Neural cell (in vitro differentiated cells): Measurements from ENCODE around the gene TMA7B. TPM values are rescaled to one million over a fixed set of nuclear protein-coding genes. Genes with fewer than 3 reads are reported as not detected.

Experiments used
- H2AFZ ChIP-seq: fragments of 200-600, 300-800 bp; sonication (generic), shearing (Covaris generic); 2 replicates; pipeline ENCODE4 v1.6.0; 2014; ENCODE audit warnings: low read depth, mild to moderate bottlenecking, antibody characterized with exemption, low read length, moderate library complexity
- H3F3A ChIP-seq: fragments of 200-600 bp; shearing (Covaris generic); 2 replicates; pipeline ENCODE4 v1.6.1; 2016; ENCODE audit warnings: mild to moderate bottlenecking, moderate library complexity, mixed read lengths, antibody characterized with exemption, low read length; ENCODE audit not compliant: insufficient read depth, poor library complexity, severe bottlenecking
- H3K27ac ChIP-seq: fragments of 200-600, 300-800 bp; sonication (generic), shearing (Covaris generic); 2 replicates; pipeline ENCODE4 v1.5.1; 2014; ENCODE audit warnings: mild to moderate bottlenecking, low read length, moderate library complexity
- H3K27me3 ChIP-seq: fragments of 300-800, 200-600 bp; sonication (generic), shearing (Covaris generic); 2 replicates; pipeline ENCODE4 v1.6.0; 2014; ENCODE audit warnings: mild to moderate bottlenecking, low read depth, low read length, moderate library complexity; ENCODE audit not compliant: insufficient read depth
- H3K36me3 ChIP-seq: fragments of 300-800, 200-600 bp; sonication (generic), shearing (Covaris generic); 2 replicates; pipeline ENCODE4 v1.5.1; 2014; ENCODE audit warnings: mild to moderate bottlenecking, antibody characterized with exemption, low read length, moderate library complexity; ENCODE audit not compliant: insufficient read depth
- H3K4me2 ChIP-seq: fragments of 300-800, 200-600 bp; sonication (generic), shearing (Covaris generic); 2 replicates; pipeline ENCODE4 v1.6.0; 2014; ENCODE audit warnings: mild to moderate bottlenecking, low read length
- H3K4me3 ChIP-seq: fragments of 300-800, 200-600 bp; sonication (generic), shearing (Covaris generic); 2 replicates; pipeline ENCODE4 v1.5.1; 2014; ENCODE audit warnings: mild to moderate bottlenecking, low read length, moderate library complexity
- H3K79me2 ChIP-seq: fragments of 200-600 bp; shearing (Covaris generic); replicated peaks from 2 replicates; pipeline ENCODE4 v1.6.0; 2014; ENCODE audit warnings: mild to moderate bottlenecking, low read length, moderate library complexity; ENCODE audit not compliant: insufficient read depth
- H3K9ac ChIP-seq: fragments of 300-800, 200-600 bp; sonication (generic), shearing (Covaris generic); 2 replicates; pipeline ENCODE4 v1.6.1; 2016; ENCODE audit warnings: mild to moderate bottlenecking, low read length, mixed read lengths
- H3K9me2 ChIP-seq: fragments of 200-600 bp; shearing (Covaris generic); 2 replicates; pipeline ENCODE4 v1.6.1; 2016; ENCODE audit warnings: mild to moderate bottlenecking, low read length, mixed read lengths; ENCODE audit not compliant: insufficient read depth
- H3K9me3 ChIP-seq: fragments of 200-600, 300-800 bp; sonication (generic), shearing (Covaris generic); 2 replicates; pipeline ENCODE4 v1.6.1; 2016; ENCODE audit warnings: mild to moderate bottlenecking, mixed run types, low read length, moderate library complexity, mixed read lengths
- H4K20me1 ChIP-seq: fragments of 200-600 bp; shearing (Covaris generic); 2 replicates; pipeline ENCODE4 v1.6.1; 2016; ENCODE audit warnings: mild to moderate bottlenecking, mixed run types; ENCODE audit not compliant: insufficient read depth
- EP300 ChIP-seq: fragments of 450-650 bp; conservative IDR thresholded peaks from 2 replicates; pipeline ENCODE4 v1.6.1; 2014; ENCODE audit warnings: antibody characterized with exemption, mild to moderate bottlenecking, moderate library complexity; ENCODE audit not compliant: poor library complexity, severe bottlenecking
- EZH2 ChIP-seq: fragments of 200-600, 300-800 bp; shearing (Covaris generic), sonication (generic); IDR thresholded peaks from 2 replicates; pipeline ENCODE4 v1.6.1; 2014; ENCODE audit warnings: antibody characterized with exemption, low read length, borderline replicate concordance, mild to moderate bottlenecking; ENCODE audit not compliant: insufficient read depth, poor library complexity, severe bottlenecking
- MXI1 ChIP-seq: fragments of 450-650 bp; conservative IDR thresholded peaks from 2 replicates; pipeline ENCODE4 v1.6.1; 2014; ENCODE audit warnings: antibody characterized with exemption, mild to moderate bottlenecking; ENCODE audit not compliant: poor library complexity, severe bottlenecking
- POLR2AphosphoS5 ChIP-seq: IDR thresholded peaks from 2 replicates; pipeline ENCODE4 v1.6.1; 2012
- RAD21 ChIP-seq: fragments of 450-650 bp; conservative IDR thresholded peaks from 2 replicates; pipeline ENCODE4 v1.6.1; 2014; ENCODE audit warnings: antibody characterized with exemption, mild to moderate bottlenecking, moderate library complexity
- SMC3 ChIP-seq: fragments of 450-650 bp; conservative IDR thresholded peaks from 2 replicates; pipeline ENCODE4 v1.6.1; 2014; ENCODE audit warnings: antibody characterized with exemption, mild to moderate bottlenecking, moderate library complexity; ENCODE audit not compliant: poor library complexity
- TAF1 ChIP-seq: IDR thresholded peaks from 2 replicates; pipeline ENCODE4 v1.6.1; 2012; ENCODE audit warnings: low read depth
- polyA plus RNA-seq: library from polyadenylated mRNA; depleted of rRNA; stranded (reverse); fragments of >200 nt; gene quantifications from 2 replicates; pipeline ENCODE4 v1.2.3, GENCODE V29; 2014
- TF ChIP-seq, protein P1 (sequence below): IDR thresholded peaks from 2 replicates; pipeline ENCODE4 v1.6.1; 2012; ENCODE audit warnings: borderline replicate concordance
- TF ChIP-seq, protein P2 (sequence below): fragments of 450-650 bp; IDR thresholded peaks from 2 replicates; pipeline ENCODE4 v1.5.1; 2014; ENCODE audit warnings: antibody characterized with exemption, mild to moderate bottlenecking, moderate library complexity; ENCODE audit not compliant: poor library complexity, severe bottlenecking

Gene TMA7B
- polyA plus RNA-seq, 1 donor from 2014 or later, result not detected

- Histone ChIP-seq H3K36me3 (no peaks in the 10 kb centered on the region), H2AFZ (no peak overlapping the region), H3K27me3 (peaks cover 33% of the 10 kb centered on the region), H4K20me1 (no peaks in the 10 kb centered on the region), H3K79me2 (no peaks in the 10 kb centered on the region), H3K9ac (no peak overlapping the region), H3F3A (no peaks in the 10 kb centered on the region), H3K9me2 (no peaks in the 10 kb centered on the region), H3K4me3 (no peak overlapping the region), H3K27ac (no peak overlapping the region), H3K9me3 (no peaks in the 10 kb centered on the region), H3K4me2 (no peak overlapping the region)
- TF ChIP-seq EP300, result no peak
- TF ChIP-seq, protein P1, sequence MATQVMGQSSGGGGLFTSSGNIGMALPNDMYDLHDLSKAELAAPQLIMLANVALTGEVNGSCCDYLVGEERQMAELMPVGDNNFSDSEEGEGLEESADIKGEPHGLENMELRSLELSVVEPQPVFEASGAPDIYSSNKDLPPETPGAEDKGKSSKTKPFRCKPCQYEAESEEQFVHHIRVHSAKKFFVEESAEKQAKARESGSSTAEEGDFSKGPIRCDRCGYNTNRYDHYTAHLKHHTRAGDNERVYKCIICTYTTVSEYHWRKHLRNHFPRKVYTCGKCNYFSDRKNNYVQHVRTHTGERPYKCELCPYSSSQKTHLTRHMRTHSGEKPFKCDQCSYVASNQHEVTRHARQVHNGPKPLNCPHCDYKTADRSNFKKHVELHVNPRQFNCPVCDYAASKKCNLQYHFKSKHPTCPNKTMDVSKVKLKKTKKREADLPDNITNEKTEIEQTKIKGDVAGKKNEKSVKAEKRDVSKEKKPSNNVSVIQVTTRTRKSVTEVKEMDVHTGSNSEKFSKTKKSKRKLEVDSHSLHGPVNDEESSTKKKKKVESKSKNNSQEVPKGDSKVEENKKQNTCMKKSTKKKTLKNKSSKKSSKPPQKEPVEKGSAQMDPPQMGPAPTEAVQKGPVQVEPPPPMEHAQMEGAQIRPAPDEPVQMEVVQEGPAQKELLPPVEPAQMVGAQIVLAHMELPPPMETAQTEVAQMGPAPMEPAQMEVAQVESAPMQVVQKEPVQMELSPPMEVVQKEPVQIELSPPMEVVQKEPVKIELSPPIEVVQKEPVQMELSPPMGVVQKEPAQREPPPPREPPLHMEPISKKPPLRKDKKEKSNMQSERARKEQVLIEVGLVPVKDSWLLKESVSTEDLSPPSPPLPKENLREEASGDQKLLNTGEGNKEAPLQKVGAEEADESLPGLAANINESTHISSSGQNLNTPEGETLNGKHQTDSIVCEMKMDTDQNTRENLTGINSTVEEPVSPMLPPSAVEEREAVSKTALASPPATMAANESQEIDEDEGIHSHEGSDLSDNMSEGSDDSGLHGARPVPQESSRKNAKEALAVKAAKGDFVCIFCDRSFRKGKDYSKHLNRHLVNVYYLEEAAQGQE, result no peak
- TF ChIP-seq MXI1, result no peak
- no peak for TF ChIP-seq POLR2AphosphoS5
- TF ChIP-seq SMC3, result no peak
- TF ChIP-seq, protein P2, sequence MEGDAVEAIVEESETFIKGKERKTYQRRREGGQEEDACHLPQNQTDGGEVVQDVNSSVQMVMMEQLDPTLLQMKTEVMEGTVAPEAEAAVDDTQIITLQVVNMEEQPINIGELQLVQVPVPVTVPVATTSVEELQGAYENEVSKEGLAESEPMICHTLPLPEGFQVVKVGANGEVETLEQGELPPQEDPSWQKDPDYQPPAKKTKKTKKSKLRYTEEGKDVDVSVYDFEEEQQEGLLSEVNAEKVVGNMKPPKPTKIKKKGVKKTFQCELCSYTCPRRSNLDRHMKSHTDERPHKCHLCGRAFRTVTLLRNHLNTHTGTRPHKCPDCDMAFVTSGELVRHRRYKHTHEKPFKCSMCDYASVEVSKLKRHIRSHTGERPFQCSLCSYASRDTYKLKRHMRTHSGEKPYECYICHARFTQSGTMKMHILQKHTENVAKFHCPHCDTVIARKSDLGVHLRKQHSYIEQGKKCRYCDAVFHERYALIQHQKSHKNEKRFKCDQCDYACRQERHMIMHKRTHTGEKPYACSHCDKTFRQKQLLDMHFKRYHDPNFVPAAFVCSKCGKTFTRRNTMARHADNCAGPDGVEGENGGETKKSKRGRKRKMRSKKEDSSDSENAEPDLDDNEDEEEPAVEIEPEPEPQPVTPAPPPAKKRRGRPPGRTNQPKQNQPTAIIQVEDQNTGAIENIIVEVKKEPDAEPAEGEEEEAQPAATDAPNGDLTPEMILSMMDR, result no peak
- TF ChIP-seq EZH2, result no peak
- TF ChIP-seq TAF1, result no peak
- TF ChIP-seq RAD21, result no peak
These were observed 33.9 kb downstream of the TMA7B start for GRCh38 chr22:39994041-39994565.

DNA sequence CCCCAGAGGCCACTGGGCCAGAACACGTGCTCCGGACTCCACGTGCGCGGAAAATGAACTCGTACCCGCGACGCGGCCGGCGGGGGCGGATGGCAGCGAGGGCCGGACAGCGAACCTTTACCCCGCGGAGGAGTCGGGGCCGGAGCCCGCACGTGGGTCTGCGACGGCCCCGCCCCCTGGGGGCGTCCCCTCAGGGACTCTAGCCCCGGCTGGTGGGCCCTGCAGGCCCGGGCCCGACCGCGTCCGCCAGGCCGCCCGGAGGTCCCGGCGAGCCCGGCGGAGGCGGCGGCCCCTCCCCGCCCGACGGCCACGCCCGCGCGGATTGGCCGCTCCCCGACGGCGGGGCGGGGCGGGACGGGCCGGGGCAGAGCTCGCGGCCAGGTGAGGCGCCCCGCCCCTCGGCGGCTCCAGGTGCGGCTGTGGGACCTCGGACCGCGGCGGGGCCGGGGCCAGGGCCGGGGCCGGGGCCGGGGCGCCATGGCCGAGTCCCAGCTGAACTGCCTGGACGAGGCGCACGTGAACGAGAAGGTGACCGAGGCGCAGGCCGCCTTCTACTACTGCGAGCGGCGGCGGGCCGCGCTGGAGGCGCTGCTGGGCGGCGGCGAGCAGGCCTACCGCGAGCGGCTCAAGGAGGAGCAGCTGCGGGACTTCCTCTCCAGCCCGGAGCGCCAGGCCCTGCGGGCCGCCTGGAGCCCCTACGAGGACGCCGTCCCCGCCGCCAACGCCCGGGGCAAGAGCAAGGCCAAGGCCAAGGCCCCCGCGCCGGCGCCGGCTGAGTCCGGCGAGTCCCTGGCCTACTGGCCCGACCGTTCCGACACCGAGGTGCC, 34.6 kb downstream of the TMA7B start, which contains the start of gene FAM83F:
Gene FAM83F, plus strand, starts transcription at position 389 of the 827 bp plus-strand sequence. Its CDS starts 89 bp downstream, at position 478.
- H3K27me3 ChIP-seq, result peaks cover 33% of the 10 kb centered on the region
- H3K79me2 ChIP-seq, result no peaks in the 10 kb centered on the region
- no peaks in the 10 kb centered on the region for H3K36me3 ChIP-seq
- no peak within 1 kb of the TSS for H3K9ac ChIP-seq
- no peaks in the 10 kb centered on the region for H3K9me2 ChIP-seq
- no peak within 1 kb of the TSS for H3K27ac ChIP-seq
- H3K9me3 ChIP-seq, result no peaks in the 10 kb centered on the region
- no peak within 1 kb of the TSS for H3K4me3 ChIP-seq
- TF ChIP-seq POLR2AphosphoS5 (no peak), EP300 (no peak), MXI1 (no peak)
- TF ChIP-seq, protein P2, result no peak
- no peak within 1 kb of the TSS for H2AFZ ChIP-seq
- H3F3A ChIP-seq, result no peaks in the 10 kb centered on the region
- no peak within 1 kb of the TSS for H3K4me2 ChIP-seq
- no peaks in the 10 kb centered on the region for H4K20me1 ChIP-seq
